ENCODE results near the gene BCCIP.

GRCh38 chr10:125774581-125775191 is 48.7 kb upstream of the BCCIP start:
- no peak for TF ChIP-seq POLR2A (IDR thresholded peaks at IDR 0.05)
- no peak for TF ChIP-seq CTCF (IDR thresholded peaks at IDR 0.05)
